PC-9 (cell line): ENCODE measurements around the gene GALNT9. TPM values are rescaled to one million over a fixed set of nuclear protein-coding genes. Genes with fewer than 3 reads are reported as not detected.

ENCODE experiments used
- BruUV-seq: library from RNA; stranded (reverse); fragments of 400-500 nt; replicated peaks from 2 replicates; lab custom pipeline; 2021; lab: Mats Ljungman, UMichigan
- CTCF ChIA-PET: fragments of 300-600 bp; sonication (Branson Sonifier 250); formaldehyde crosslinking; loops from one replicate; lab custom pipeline; 2022; ENCODE audit warnings: antibody characterized with exemption; lab: Charles Lee
- POLR2A ChIA-PET: fragments of 300-600 bp; sonication (Branson Sonifier 250); formaldehyde crosslinking; loops from one replicate; lab custom pipeline; 2022; ENCODE audit warnings: antibody characterized with exemption; ENCODE audit not compliant: unreplicated experiment; lab: Charles Lee
- DNase-seq, 2 experiments: peaks; one replicate each; pipeline versions ENCODE4 v3.0.0 to v3.0.0-alpha.2; 2015 to 2022; ENCODE audit warnings: mixed read lengths in 1 of 2
- H2AFZ ChIP-seq: fragments of 200-600 bp; sonication (generic); 2 replicates; pipeline ENCODE4 v1.8.1; 2017; ENCODE audit warnings: antibody characterized with exemption
- H3F3A ChIP-seq: fragments of 200-600 bp; sonication (generic); 2 replicates; pipeline ENCODE4 v1.8.1; 2017; ENCODE audit warnings: antibody characterized with exemption, mild to moderate bottlenecking, low read depth; ENCODE audit not compliant: insufficient read depth
- H3K27ac ChIP-seq: fragments of 200-600 bp; sonication (generic); 2 replicates; pipeline ENCODE4 v1.6.1; 2016; ENCODE audit warnings: mixed run types
- H3K27me3 ChIP-seq: fragments of 200-600 bp; sonication (generic); 2 replicates; pipeline ENCODE4 v1.6.1; 2016; ENCODE audit warnings: low read depth, mixed run types; ENCODE audit not compliant: insufficient read depth
- H3K36me3 ChIP-seq: fragments of 200-600 bp; sonication (generic); 2 replicates; pipeline ENCODE4 v1.6.1; 2016; ENCODE audit warnings: low read depth, mixed run types
- H3K4me1 ChIP-seq: fragments of 200-600 bp; sonication (generic); replicated peaks from 2 replicates; pipeline ENCODE4 v1.6.1; 2016; ENCODE audit warnings: mixed run types; ENCODE audit not compliant: insufficient read depth
- H3K4me2 ChIP-seq: fragments of 200-600 bp; sonication (generic); 2 replicates; pipeline ENCODE4 v1.6.1; 2017; ENCODE audit warnings: mixed run types
- H3K4me3 ChIP-seq: fragments of 200-600 bp; sonication (generic); 2 replicates; pipeline ENCODE4 v1.6.1; 2016; ENCODE audit warnings: mixed run types
- H3K79me2 ChIP-seq: fragments of 200-600 bp; sonication (generic); 2 replicates; pipeline ENCODE4 v1.6.1; 2017; ENCODE audit warnings: low read depth, mixed run types
- H3K9me2 ChIP-seq: fragments of 200-600 bp; sonication (generic); 2 replicates; pipeline ENCODE4 v1.8.1; 2017; ENCODE audit warnings: mild to moderate bottlenecking; ENCODE audit not compliant: insufficient read depth
- H3K9me3 ChIP-seq: fragments of 200-600 bp; sonication (generic); 2 replicates; pipeline ENCODE4 v1.8.1; 2016; ENCODE audit warnings: low read depth; ENCODE audit not compliant: insufficient read depth
- H4K20me1 ChIP-seq: fragments of 200-600 bp; sonication (generic); 2 replicates; pipeline ENCODE4 v1.8.1; 2017; ENCODE audit not compliant: insufficient read depth
- CTCF ChIP-seq: fragments of 200-600 bp; sonication (generic); conservative IDR thresholded peaks from 2 replicates; pipeline ENCODE4 v1.6.1; 2017; ENCODE audit warnings: mixed run types, antibody characterized with exemption, mild to moderate bottlenecking, moderate library complexity
- EZH2 ChIP-seq: fragments of 200-600 bp; sonication (generic); IDR thresholded peaks from 2 replicates; pipeline ENCODE4 v1.8.0; 2017; ENCODE audit warnings: antibody characterized with exemption, low read depth
- intact Hi-C: fragments of 100-400 bp; cut with micrococcal nuclease; formaldehyde crosslinking; loops from one replicate; pipeline ENCODE4 v1.10.0; 2022; ENCODE audit not compliant: unreplicated experiment
- total RNA-seq: library from RNA; stranded (reverse); gene quantifications from 2 replicates; pipeline ENCODE4 v1.2.3, GENCODE V29; 2021

Gene GALNT9
- total RNA-seq, 1 experiment from 2014 or later: 11.2 TPM

GRCh38 chr12:132227118-132227517 lies 102.3 kb downstream of the GALNT9 start:
- no peak for DNase-seq
- TF ChIP-seq CTCF: no peak
- TF ChIP-seq EZH2: no peak
- Histone ChIP-seq H3K9me2 (no peaks in the 10 kb centered on the region), H3K4me1 (no peaks in the 10 kb centered on the region), H3K27ac (no peak overlapping the region), H3K79me2 (no peaks in the 10 kb centered on the region), H3K4me3 (no peak overlapping the region), H3K4me2 (no peak overlapping the region), H3K27me3 (peaks cover 46% of the 10 kb centered on the region), H4K20me1 (peaks cover under 1% of the 10 kb centered on the region; the same call in 1 of the 2 replicates), H3K36me3 (no peaks in the 10 kb centered on the region), H3K9me3 (no peaks in the 10 kb centered on the region), H2AFZ (no peak overlapping the region), H3F3A (peaks cover 27% of the 10 kb centered on the region; the same call in 1 of the 2 replicates)
- intact Hi-C loops: no loop called here
- BruUV-seq: no TSS peak
- ChIA-PET CTCF (interaction anchor here (0.6 kb wide), 1 partner anchor 50 kb away, joined by 3 read pairs; no protein-coding TSS in a partner anchor), POLR2A (no interaction called here)

GRCh38 chr12:132226604-132227003 lies 102.8 kb downstream of the GALNT9 start:
- H3K79me2 ChIP-seq: no peaks in the 10 kb centered on the region

GRCh38 chr12:132225214-132225613 lies 104.2 kb downstream of the GALNT9 start:
- Histone ChIP-seq H3K79me2 (no peaks in the 10 kb centered on the region), H3K9me2 (no peaks in the 10 kb centered on the region), H2AFZ (no peak overlapping the region), H4K20me1 (peaks cover 6% of the 10 kb centered on the region; the same call in 1 of the 2 replicates), H3K27ac (no peak overlapping the region), H3K27me3 (peaks cover 45% of the 10 kb centered on the region), H3K4me3 (no peak overlapping the region), H3F3A (peaks cover 32% of the 10 kb centered on the region; the same call in 1 of the 2 replicates), H3K4me1 (no peaks in the 10 kb centered on the region), H3K4me2 (no peak overlapping the region), H3K36me3 (no peaks in the 10 kb centered on the region), H3K9me3 (no peaks in the 10 kb centered on the region)
- CTCF ChIA-PET: no interaction called here
- no peak for DNase-seq
- POLR2A ChIA-PET: no interaction called here
- BruUV-seq: no TSS peak
- intact Hi-C loops: no loop called here
- no peak for TF ChIP-seq CTCF
- TF ChIP-seq EZH2: no peak

More at GRCh38 chr12:132226604-132227003, 102.8 kb downstream of the GALNT9 start:
- H3K9me3 ChIP-seq: no peaks in the 10 kb centered on the region
- H3K36me3 ChIP-seq: no peaks in the 10 kb centered on the region
- no TSS peak for BruUV-seq
- no peaks in the 10 kb centered on the region for H3K9me2 ChIP-seq
- peaks cover 29% of the 10 kb centered on the region; the same call in 1 of the 2 replicates for H3F3A ChIP-seq
- H4K20me1 ChIP-seq: peaks cover 6% of the 10 kb centered on the region; the same call in 1 of the 2 replicates
- H3K27ac ChIP-seq: no peak overlapping the region
- peaks cover 47% of the 10 kb centered on the region for H3K27me3 ChIP-seq
- TF ChIP-seq EZH2 (no peak), CTCF (no peak)
- H3K4me3 ChIP-seq: no peak overlapping the region
- no peak overlapping the region for H3K4me2 ChIP-seq
- no peaks in the 10 kb centered on the region for H3K4me1 ChIP-seq
- no peak for DNase-seq
- H2AFZ ChIP-seq: no peak overlapping the region
- intact Hi-C loops: no loop called here
- ChIA-PET POLR2A (no interaction called here), CTCF (interaction anchor here (0.6 kb wide), 1 partner anchor 50 kb away, joined by 3 read pairs; no protein-coding TSS in a partner anchor)
